DMS53 treated with DMSO at 0.1 percent for 48 hours (cell line): ENCODE measurements around the gene PARD3B.

Source experiments
- DNase-seq: peaks from one replicate; lab custom pipeline; 2025; ENCODE audit not compliant: unreplicated experiment; lab: John Stamatoyannopoulos, UW

PARD3B gene

DNA sequence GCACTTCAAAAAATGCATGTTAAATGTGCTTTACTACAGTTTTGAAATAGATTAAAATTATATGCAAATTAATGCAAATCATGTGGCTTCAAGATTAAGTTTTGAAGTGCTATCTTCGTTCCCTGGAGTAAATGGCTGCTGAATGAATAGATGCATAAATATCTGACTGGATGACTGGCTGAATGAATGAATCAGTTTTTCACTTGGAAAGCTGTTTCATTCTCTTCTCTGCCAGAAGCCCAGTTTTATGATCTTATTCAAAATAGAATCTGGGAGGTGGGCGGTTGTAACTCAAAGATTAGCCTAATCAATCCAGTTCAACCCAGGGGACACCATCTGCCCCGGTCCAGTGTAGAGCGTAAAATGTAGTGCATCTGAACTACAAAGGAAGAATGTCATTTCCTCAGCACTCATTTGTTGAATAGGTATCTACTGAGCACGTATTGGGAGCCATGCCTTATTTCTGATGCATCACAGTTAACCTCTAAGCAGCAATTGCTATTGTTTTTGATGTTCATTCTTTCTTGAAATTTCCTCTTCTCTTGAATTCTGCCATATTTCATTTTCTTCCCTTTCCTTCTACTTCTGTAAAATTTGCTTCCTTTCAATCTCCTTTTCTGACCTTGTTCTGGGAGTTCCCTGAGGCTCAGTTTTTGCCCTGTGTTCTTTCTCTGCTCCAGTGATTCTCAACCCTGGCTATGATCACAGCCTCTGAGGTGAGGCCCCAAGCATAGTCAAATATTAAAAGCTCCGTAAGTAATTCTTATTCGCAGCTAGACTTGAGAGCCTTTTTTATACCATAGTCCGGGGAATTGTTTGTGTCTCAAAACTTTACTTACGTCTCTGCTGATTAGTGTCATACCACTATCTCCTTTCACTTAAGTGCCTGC, 282.7 kb downstream of the PARD3B start:
- no peak for DNase-seq

DNA sequence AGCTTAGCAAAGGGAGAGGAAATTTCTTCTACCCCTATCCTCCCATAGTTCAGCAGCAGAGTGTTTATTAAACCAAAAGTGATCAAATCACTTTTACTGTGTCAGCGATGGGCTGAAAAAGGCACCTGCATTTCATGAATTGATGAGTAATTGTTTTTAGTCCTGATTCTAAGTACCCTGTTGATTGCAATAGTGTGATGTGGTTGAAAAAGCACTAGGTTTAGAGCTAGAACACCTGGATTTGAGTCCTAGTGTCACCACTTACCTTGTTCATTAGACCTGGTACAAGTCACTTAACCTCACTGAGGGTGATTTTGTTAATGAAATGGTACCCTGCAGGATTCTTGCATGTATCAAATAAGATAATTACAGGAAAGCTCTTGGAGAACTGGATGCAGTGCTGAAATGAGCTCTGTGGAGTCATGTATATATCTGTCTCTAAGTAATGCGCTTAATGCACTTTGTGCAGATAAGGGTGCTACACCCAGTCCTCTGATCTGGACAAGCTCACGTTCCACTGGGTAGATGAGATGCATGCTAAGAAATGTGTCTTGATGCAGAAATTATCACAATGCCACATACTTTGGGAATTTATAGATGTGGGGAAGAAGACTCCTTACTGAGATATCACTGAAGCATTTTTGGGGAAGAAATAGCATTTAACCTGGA, 289.6 kb downstream of the PARD3B start:
- no peak for DNase-seq

DNA sequence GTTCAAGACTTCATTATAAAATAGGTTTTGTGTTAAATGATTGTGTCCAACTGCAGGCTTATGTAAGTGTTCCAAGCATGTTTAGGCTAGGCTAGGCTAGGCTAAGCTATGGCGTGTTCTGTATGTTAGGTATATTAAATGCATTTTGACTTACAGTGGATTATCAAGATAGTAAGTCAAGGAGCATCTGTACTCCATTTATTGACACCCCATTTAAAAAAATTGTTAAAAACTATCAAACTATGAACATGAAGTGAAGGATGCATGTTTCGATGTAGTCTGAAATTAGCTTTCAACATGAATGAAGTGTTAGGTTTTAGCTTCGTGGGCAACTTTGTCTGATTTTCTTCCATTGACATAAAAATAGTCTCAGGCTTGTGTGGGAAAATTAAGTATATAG, 290.5 kb downstream of the PARD3B start:
- DNase-seq = no peak

DNA sequence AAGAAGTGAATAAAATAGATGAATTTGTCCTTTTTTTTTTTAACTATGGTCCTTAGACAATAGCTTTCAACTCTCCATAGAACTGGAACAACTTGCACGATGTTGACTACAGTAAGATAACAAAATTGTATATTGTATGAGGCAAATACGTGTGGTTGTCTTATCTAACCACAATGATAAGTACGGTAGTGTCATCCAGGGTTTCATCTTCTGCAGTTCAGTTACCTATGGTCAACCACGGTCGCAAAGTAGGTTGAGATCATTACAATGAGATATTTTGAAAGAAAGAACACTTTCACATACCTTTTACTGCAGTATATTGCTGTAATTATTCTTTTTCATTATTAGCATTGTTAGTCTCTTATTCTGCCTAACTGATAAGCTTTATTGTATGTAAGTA, 295.2 kb downstream of the PARD3B start:
- no peak for DNase-seq

DNA sequence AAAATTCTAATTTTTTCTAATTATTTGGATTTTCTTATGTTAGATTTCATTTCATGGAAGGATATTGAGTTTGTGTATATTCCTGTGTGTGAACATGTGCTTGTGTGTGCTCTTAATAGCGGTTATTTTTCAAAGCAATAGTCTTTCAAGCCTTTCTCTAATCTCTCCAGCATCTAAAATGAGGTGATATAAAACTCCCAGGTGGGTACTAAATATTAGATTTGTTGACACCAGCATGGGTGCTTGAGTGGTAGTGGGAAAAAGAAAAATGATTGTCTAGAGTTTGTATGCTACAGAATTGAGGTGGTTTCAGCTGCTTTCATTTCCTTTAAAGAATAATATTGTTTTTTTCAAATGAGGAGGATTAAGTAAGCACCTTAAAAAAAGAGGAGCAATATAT, 296.8 kb downstream of the PARD3B start:
- DNase-seq = no peak

DNA sequence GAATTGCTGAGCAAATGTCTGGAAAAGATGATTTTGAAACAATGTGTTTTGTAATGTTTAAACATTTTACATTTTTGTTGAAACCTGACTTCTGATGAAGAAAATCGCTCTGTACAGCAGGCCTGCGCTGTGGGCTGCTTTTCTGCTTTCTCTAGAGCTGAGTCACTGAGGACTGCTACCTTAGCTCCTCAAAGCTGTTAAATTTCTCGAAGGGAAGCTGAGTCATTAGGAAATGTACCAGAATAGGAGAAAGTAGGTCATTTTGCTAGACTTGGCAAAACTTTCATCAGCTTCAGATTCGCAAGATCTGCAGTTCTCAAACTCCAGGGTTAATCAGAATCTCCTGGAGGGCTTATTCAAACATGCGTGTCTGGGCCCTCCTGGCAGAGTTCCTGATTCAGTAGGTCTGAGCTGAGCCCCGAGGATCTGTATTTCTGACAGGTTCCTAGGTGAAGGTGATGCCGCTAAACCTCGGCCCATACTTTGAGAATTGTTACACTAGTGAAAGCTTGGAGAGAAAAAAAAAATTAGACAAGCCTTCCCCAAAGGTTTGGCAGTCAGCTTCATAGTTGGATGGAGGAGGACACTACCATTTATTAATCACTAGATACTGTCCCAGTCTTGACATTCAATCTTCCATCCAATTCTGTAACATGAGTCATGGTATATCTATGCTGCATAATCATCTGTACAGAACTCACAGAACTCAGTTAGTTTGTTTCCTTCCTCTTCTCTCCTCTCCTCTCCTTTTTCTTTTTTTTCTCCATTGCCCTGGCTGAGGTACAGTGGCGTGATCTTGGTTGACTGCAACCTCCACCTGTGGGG, 297.6 kb downstream of the PARD3B start:
- DNase-seq = no peak

DNA sequence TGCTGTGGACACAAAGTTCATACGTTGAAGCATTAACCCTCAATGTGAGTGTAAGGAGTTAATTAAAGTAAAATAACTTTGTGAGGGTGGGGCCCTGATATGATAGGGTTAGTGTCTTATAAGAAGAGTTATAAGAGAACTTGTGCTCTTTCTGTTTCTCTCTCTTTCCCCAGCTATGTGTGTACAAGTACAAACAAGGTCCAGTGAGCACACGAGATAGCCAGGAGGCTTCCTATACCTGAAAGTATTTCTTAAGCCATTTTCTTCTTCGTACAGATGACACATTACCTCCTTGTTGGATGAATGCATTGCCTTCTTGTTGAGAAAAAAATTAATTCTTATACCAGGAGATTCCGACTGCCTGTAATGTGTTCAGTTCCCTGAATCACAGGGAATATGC, 301.2 kb downstream of the PARD3B start:
- DNase-seq = no peak

DNA sequence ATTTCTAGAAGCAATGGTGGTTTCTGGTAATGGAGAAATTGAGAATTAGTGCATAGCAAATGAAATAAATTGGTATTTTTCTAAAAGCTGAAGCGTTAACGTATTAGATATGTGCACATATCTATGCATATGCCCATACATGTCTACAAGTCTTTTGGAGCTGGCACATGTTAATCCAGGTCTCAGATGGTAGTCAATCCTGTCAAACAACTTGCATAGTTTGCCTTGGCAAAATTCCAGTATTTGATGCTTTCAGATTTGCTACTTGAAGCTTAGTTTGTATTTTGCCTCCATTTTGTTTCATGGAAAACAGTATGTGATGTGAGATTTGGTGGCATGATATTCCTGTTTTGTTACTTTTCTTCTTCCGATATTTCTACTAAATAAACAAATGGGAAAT, 304.6 kb downstream of the PARD3B start:
- DNase-seq = peak; percentile 83

DNA sequence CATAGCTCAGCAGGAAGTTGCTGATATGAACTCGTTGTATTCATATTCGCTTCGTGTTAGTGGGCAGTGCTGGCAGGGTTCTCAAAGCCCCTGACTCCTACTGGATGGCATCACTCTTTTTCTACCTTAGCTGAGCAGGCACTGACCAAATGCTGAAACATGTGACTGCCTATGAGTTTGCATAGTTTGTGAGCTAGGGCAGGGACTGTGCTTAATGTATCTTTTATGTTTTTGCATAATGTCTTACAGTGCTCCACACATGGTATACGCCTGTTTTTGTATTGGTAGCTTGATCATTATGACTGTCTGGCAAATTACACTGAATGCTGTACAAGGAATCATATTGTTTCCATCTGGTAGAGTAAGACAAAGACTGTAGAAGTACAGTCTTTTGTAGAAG, 305.3 kb downstream of the PARD3B start:
- no peak for DNase-seq

DNA sequence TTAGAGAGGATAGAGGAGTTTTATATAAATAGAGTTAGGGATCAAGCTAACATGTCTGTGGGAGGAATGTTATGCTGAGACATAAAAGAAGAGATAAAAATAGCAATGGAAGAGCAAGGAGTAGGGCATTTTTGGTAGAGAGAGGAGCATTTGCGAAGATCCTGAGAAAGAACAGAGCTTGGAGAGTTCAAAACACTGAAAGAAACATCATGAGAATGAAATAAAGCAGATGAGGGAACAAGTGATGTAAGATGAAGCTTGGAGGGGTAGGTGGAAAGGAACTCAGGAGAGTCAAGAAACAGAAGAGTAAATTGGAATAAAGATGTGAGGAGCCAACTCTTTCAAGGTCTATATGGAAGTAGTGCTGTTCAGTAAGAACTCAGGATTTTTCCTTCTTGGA, 308.6 kb downstream of the PARD3B start:
- no peak for DNase-seq

DNA sequence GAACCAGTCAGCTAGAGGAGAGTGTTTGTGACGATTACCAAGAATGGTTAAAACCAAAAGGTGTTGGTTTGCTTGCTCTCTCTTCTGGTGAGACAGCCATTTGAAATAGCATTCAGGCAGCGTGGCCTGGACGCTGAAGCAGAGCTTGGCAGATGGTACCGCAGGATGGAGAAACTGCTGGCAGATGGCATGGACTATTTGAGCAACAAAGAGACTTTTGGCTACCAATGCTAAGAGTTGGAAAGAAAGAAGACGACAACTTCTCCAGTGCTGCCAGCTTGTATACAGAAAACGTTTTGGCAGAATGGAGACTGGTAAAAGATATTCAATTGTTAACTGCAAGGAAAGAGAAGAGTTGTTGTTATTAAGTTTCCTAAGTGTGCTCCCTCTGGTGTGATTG, 315.0 kb downstream of the PARD3B start:
- no peak for DNase-seq

DNA sequence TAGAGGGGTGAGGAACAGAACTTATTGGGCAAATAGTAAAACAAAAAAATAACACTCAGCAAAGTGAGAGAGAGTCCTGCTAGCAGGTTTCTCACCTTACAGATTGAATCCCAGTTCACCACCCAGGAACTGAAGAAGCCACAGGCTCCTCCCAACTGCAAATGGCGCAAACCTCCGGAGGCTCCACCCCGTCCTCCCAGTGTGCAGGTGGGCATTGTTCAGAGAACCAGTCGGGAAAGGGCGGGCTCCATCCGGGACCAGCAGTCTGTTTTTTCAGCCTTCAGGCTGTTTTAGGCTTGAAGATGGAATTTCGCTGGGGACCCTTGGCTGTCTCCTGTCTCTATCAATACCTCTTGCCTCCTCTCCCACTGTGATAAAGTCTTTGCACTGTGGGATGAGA, 317.5 kb downstream of the PARD3B start:
- DNase-seq = no peak

DNA sequence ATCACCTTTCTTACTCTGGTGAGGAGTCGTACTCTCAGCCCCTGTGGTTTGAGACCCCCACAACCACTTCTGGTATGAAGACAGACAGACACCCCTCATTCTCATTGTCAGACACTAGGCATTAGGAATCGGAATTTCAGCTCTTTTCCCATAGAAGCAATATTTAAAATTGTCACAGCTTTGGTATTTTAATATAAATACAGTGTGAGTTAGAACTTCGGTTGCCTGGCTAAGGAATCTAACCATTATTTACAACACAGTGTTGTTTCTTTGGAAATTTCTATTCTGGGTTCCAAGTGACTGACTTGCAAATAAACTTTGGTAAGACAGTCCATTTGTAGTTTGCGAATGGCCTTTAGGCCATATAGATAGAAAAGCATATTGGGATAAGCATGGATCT, 318.1 kb downstream of the PARD3B start:
- DNase-seq = no peak

DNA sequence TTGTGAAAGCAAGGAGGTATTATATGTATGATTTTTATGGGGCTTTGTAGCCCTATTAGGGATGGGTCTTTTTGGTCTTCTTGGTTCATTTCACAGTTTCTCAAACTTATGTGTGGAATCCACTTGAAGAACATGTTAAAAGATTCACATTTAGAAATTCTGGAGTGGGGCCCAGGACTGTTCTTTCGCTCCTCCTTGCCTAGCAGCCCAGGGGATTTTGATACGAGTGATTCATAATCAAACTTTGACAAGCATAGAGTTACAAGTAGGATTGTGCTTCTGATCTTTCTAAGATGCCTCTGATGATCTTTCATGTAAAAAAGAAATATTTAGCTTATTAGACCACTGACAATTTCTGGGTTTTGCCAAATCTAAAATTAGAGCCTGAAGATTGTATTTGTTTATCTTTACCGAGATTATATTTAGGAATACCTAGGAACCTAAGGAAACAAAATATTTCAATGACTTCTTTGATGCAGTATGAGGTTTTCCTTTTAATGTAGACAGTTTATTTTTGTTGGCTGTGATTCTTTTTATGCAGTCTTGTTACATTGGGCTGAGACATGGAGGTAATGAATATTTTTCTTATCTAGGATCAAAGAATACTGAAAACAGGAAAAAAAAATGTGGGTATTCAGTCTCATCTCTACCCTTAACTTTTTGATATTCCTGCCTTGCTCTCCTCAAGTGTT, 324.0 kb downstream of the PARD3B start:
- no peak for DNase-seq

DNA sequence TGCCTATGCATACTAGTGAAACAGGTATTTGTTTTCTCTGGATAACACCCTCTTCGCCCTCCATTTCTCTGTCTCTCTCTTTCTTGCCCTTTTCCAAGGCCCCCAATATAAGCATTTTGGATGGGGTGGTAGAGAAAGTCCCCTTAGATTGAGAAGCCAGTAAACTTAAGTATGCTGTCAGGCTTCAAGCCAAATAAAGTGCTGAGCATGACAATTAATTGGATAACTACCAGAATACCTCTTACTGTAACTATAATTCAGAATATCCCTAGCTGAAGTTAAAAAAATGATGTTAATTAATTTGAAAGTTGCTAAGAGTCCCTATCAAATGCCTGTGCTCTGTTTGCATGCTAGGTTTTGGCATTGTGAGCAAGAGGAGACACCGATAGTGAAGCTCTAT, 324.8 kb downstream of the PARD3B start:
- DNase-seq = no peak

DNA sequence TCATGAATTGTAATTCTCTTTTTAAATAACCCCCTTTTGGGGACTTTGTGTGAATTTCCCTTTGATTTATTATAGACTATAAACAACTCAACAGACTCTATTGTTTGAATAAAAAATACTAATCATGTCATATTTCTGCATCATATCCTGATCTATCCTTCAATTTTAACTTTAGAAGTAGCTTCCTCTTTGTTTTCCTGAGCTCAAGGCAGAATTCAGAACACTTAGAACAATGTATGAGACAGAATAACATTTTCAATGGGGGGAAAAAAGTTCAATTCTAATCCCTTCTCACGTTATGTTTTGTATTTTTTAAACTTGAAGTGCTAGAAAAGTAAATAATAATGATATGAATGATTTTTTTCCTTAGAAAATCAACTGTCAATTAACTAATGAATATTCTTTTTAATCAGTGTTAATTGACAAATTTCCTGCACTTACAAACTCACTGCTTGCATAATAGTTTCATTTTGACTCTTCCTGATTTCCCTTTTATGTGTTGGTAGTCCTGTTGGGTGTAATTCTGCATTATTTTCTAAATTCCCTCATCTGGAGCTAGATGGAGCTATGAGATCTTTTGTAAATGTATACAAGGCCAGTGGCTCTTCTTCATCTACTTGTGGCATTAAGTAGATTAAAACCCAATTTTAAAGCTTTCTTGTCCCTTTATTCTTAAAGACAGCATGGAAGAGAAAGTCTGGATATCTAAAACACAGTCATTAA, 326.1 kb downstream of the PARD3B start:
- peak; percentile 39 for DNase-seq

DNA sequence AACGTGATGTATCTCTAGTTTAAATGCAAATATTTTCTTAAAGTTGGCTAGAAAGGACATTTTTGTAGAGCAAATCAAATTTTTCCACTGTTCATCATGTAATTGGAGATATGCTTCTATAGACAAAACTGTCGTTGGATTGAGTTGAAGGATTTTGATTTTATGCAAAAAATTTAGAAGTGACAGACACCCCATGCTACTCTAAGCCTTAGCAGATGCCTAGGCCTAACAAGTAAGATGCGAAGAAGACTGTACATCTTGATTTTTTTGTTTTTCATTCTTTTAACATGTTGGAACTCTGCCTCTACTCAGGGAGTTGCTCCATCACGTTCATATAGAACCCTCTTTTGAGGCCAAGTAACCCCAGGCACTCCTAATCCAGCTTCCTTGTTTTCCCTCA, 331.0 kb downstream of the PARD3B start:
- no peak for DNase-seq

DNA sequence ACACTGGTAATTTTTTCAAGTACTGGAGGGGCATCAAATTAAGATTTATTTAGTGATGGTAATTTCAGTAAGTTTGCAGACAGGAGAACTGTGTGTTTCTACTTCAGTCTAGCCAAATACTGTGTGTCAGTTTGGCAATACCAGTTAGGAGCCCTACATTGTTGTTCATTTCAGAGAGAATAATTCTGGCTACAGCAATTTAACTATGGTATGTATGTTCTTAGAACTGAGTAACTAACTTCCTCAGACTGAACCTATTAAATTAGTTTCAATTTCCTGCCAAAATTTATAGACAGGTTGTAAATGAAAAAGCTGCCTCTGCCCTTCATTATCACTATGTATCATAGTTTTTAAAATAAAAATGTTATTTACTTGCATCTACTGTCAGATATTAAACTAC, 332.4 kb downstream of the PARD3B start:
- DNase-seq = no peak

DNA sequence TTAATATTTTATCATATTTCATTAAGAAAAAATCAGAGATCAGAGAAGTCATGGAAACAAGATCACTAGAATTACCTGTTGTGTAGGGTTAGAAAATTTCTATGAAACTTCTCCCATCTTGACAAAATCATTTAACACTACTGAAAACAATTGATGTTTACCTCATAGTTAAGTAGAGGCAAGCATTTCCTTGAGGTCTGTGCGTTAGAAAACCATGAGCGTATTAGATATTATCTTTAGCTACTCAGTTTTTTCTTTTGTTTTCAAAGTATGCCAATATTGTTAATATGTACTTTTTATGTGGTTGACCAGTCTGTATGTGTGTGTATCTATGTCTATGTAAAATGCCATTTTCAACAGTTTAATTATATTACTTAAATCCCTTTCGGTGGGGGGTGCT, 335.7 kb downstream of the PARD3B start:
- no peak for DNase-seq

DNA sequence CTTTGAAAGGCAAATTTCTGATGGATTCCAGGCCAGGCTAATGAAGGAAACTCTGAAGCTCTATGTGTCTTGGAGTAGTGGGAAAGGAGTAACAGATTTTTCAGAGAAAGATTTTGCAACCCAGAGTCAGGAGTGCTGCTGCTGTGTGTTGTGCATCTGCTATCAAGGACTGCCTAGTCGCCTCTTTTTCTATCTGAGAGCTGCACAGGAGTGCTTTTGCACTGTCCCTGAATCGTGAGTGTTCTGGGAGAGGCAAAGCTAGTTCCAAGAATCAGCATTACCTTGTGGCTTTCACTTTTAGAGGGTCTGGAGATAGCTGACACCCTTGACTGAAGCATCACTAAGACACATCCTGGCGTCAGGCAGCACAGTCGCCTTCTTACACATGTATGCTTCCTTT, 336.4 kb downstream of the PARD3B start:
- DNase-seq = no peak

DNA sequence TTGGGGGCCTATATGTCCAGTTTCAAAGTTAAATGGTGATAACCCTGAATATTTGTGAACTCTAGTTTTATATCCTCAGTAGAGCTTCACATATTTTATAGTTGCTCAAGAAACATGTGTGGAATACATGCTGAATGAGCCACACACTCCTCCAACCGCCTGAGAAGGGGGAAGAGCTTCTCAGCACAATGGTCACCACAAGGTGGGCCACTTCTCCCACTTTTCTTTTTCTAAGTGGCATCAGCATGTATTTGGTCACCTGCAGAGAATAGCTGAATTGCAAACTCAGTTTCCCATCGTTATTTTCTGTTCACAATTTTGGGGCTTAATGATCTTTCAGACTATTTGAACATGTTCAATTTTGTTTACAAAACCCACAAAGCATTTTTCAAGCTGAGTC, 340.5 kb downstream of the PARD3B start:
- no peak for DNase-seq
